NCI-H2227 (cell line): ENCODE measurements around the gene GRIN3B.

Experiments
- DNase-seq: peaks from one replicate; lab custom pipeline; 2025; ENCODE audit not compliant: unreplicated experiment; lab: John Stamatoyannopoulos, UW

GRIN3B gene

DNA sequence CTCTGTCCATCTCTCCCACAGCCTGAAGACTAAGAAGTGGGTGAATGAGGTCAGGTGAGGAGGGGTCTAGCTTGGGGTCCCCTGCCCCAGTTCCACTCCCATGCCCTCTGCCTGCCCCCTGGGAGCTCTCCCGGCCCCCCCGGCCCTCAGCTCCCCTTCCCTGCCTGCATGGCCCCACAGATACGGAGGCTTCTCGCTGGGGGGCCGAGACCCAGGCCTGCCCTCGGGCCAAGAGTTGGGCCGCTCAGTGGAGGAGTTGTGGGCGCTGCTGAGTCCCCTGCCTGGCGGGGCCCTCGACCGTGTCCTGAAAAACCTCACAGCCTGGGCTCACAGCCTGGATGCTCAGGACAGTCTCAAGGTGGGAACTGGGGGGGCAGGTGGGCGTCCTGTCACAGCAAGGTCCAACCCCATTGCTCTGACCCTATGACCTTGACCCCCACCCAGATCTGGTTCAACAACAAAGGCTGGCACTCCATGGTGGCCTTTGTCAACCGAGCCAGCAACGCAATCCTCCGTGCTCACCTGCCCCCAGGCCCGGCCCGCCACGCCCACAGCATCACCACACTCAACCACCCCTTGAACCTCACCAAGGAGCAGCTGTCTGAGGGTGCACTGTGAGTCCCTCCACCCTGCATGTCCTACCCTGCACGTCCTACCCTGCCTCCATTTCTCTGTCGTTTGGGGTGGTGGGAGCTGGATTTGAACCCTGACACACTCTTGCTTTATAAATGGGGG is 55.8 kb downstream of the GRIN3B start:
- DNase-seq, result no peak

DNA sequence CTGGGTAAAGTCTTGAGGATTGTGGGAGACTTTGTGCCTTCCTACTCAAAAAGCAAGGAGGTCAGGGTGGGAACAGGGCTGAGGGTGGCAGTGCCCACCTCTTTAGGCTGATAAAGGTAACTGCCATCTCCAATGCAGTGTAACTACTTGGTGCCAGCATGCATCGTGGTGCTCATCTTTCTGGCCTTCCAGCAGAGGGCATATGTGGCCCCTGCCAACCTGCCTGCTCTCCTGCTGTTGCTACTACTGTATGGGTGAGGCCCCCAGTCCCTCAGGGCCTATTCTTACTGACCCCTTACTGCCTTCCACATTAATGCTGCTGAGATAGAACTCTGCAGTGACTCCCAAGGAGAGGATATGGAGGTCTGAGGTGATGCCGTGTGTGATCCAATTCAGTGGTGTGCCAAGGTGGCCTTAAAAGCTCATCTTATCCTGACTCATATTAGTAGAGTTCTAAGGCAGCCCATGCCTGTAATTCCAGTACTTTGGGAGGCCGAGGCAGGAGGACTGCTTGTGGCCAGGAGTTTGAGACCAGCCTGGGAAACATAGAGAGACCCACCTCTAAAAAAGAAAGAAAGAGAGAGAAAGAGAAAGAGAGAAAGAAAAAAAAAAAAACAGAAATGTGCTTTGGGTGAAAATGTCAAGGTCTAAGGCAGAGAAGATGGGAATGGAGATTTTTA is 57.1 kb downstream of the GRIN3B start:
- peak; percentile 71 for DNase-seq

DNA sequence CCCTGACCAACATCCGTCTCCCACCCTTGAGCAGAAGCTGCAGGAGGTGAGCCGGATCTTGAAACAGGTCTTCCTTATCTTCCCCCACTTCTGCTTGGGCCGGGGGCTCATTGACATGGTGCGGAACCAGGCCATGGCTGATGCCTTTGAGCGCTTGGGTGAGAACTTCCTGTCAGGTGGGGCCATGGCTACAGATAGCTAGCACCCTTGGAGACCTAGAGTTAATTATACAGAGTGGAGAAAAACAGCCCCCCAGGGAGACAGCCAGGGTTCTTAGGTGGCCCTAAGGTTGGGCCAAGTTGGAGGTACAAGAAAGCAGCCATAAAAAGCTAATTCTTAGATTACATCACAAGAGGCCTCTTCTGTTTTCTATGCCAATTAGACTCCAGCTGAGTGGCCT is 57.9 kb downstream of the GRIN3B start:
- no peak for DNase-seq
